GM23248 (cell line): ENCODE measurements around the gene MAP3K14.

ENCODE experiments used
- EZH2 ChIP-seq: fragments of 200-600 bp; sonication (generic); IDR thresholded peaks from 2 replicates; pipeline ENCODE4 v1.6.1; 2018; ENCODE audit warnings: antibody characterized with exemption, mild to moderate bottlenecking; ENCODE audit not compliant: insufficient read depth, poor library complexity, severe bottlenecking
- EZH2phosphoT487 ChIP-seq: fragments of 200-600 bp; sonication (generic); IDR thresholded peaks from 2 replicates; pipeline ENCODE4 v1.6.1; 2018; ENCODE audit warnings: antibody characterized with exemption, moderate library complexity, mild to moderate bottlenecking, low read depth; ENCODE audit not compliant: insufficient read depth

DNA sequence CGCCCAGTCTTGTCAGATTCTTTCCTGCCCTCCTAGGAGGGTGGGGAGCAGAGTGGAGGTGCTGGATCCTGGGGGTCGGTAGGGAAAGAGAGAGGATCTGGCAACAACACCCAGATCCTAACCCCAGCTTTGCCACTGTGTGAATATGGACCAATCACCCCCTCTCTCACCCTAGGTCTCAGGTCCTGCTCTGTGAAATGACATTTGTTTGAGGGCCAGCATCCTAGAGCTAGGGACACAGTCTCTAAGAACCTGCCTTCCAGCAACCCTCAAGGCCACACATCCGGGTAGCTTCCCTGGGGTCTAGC lies 28.4 kb upstream of the MAP3K14 start:
- no peak for TF ChIP-seq EZH2
- TF ChIP-seq EZH2phosphoT487: no peak
